Activated CD8-positive, alpha-beta T cell treated with anti-CD3 and anti-CD28 coated beads for 36 hours (primary cell): ENCODE data around the gene MORC2. TPM values are rescaled to one million over a fixed set of nuclear protein-coding genes. Genes with fewer than 3 reads are reported as not detected.

Experiments used
- ATAC-seq: fragments of 200-7000 bp; cut with Tn5 transposase; one replicate; pipeline ENCODE4 v1.10.0; 2021; ENCODE audit warnings: mild to moderate bottlenecking, moderate library complexity
- CTCF ChIA-PET: fragments of 350-600 bp; sonication (Branson Sonifier 250); formaldehyde crosslinking; loops from one replicate; lab custom pipeline; 2021; ENCODE audit warnings: antibody characterized with exemption; lab: Charles Lee
- POLR2A ChIA-PET: fragments of 350-600 bp; sonication (Branson Sonifier 250); formaldehyde crosslinking; loops from one replicate; lab custom pipeline; 2021; ENCODE audit warnings: antibody characterized with exemption; lab: Charles Lee
- DNase-seq: peaks from one replicate; pipeline ENCODE4 v3.0.0-alpha.2; 2020
- H3K27ac Mint-ChIP-seq: one replicate; pipeline ENCODE4 v1.8.0; 2021; ENCODE audit warnings: mild to moderate bottlenecking, mixed read lengths
- H3K27me3 Mint-ChIP-seq: one replicate; pipeline ENCODE4 v1.8.0; 2021; ENCODE audit warnings: mixed read lengths
- H3K36me3 Mint-ChIP-seq: one replicate; pipeline ENCODE4 v1.8.0; 2021; ENCODE audit warnings: low read depth, mixed read lengths
- H3K4me1 Mint-ChIP-seq: one replicate; pipeline ENCODE4 v1.8.0; 2021; ENCODE audit warnings: low read depth, mixed read lengths
- H3K4me3 Mint-ChIP-seq: one replicate; pipeline ENCODE4 v1.8.0; 2021; ENCODE audit warnings: mild to moderate bottlenecking, moderate library complexity, mixed read lengths
- H3K9me3 Mint-ChIP-seq: one replicate; pipeline ENCODE4 v1.8.0; 2021; ENCODE audit warnings: mixed read lengths
- intact Hi-C: fragments of 100-400 bp; cut with micrococcal nuclease; formaldehyde crosslinking; loops from one replicate; pipeline ENCODE4 v1.10.0; 2022
- total RNA-seq, 2 experiments: library from RNA; stranded (reverse); gene quantifications; one replicate each; pipeline ENCODE4 v1.2.3, GENCODE V29; 2021
- TF ChIP-seq, protein P1 (sequence below): fragments of 200-600 bp; IDR thresholded peaks from one replicate; pipeline ENCODE4 v1.8.0; 2022; ENCODE audit warnings: antibody characterized with exemption, mild to moderate bottlenecking

Gene MORC2
- total RNA-seq, 2 experiments from 2014 or later = 20.8 to 23.0 TPM

DNA sequence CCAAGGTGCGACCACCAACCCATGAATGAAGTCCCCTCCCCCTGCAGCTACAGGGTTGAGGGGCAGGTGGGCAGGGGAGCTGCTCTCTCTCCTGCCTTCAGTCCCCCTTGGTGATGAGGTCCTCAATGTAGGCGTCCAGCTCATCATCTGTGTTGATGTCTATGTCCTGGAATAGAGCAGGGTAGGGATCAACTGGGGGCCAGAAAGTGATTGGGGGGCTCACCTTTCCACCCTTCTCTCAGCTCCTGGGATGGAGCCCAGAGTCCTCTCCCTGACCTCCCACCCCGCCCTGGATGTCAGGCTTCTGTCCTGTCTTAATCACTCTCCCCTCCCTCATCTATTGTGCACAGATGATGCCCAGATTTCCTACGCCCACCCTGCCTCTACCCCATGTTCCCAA, 41.9 kb downstream of the MORC2 start:
- H3K27ac Mint-ChIP-seq = peak overlapping the region; percentile 21
- H3K9me3 Mint-ChIP-seq = no peaks in the 10 kb centered on the region
- ChIA-PET POLR2A (interaction anchor here (0.8 to 1.5 kb wide), 2 partner anchors 13 to 155 kb away, joined by 3 read pairs; partner anchors contain the start of gene SMTN), CTCF (no interaction called here)
- peaks cover 46% of the 10 kb centered on the region for H3K36me3 Mint-ChIP-seq
- TF ChIP-seq, protein P1, sequence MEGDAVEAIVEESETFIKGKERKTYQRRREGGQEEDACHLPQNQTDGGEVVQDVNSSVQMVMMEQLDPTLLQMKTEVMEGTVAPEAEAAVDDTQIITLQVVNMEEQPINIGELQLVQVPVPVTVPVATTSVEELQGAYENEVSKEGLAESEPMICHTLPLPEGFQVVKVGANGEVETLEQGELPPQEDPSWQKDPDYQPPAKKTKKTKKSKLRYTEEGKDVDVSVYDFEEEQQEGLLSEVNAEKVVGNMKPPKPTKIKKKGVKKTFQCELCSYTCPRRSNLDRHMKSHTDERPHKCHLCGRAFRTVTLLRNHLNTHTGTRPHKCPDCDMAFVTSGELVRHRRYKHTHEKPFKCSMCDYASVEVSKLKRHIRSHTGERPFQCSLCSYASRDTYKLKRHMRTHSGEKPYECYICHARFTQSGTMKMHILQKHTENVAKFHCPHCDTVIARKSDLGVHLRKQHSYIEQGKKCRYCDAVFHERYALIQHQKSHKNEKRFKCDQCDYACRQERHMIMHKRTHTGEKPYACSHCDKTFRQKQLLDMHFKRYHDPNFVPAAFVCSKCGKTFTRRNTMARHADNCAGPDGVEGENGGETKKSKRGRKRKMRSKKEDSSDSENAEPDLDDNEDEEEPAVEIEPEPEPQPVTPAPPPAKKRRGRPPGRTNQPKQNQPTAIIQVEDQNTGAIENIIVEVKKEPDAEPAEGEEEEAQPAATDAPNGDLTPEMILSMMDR = no peak
- ATAC-seq (no peak), DNase-seq (no peak)
- peaks cover 3% of the 10 kb centered on the region for H3K4me1 Mint-ChIP-seq
- H3K27me3 Mint-ChIP-seq = no peaks in the 10 kb centered on the region
- no peak overlapping the region for H3K4me3 Mint-ChIP-seq
- intact Hi-C loops = loop anchor here (10.0 kb wide), 1 partner anchor 302 kb away; no protein-coding TSS in a partner anchor

DNA sequence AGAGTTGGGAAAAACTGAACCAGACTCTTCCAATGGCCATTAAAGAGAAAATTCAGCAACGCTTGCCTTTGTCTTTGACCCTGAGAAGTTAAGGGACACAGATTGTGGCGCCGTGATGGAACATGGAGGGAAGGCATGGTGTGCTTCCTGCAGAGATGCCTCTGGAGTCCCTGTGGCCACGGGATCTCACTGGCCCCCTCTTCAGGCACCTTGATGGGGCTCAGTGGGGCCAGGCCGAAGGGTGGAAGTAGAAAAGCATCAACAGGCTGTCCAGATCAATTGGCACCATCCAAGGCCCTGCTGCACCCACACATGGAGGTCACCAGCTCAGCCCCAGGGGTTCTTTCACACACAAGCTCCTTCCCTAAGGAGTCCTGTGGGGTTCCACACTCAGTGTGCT, 42.9 kb downstream of the MORC2 start:
- DNase-seq (no peak), ATAC-seq (no peak)
- CTCF ChIA-PET = no interaction called here
- POLR2A ChIA-PET = interaction anchor here (0.6 to 1.5 kb wide), 2 partner anchors 14 to 299 kb away, joined by 3 read pairs; no protein-coding TSS in a partner anchor
- no peaks in the 10 kb centered on the region for H3K9me3 Mint-ChIP-seq
- H3K4me3 Mint-ChIP-seq = no peak overlapping the region
- no peaks in the 10 kb centered on the region for H3K27me3 Mint-ChIP-seq
- TF ChIP-seq, protein P1 = no peak
- peaks cover 6% of the 10 kb centered on the region for H3K4me1 Mint-ChIP-seq
- intact Hi-C loops = loop anchor here (10.0 kb wide), 1 partner anchor 301 kb away; no protein-coding TSS in a partner anchor
- H3K36me3 Mint-ChIP-seq = peaks cover 39% of the 10 kb centered on the region
- H3K27ac Mint-ChIP-seq = no peak overlapping the region

DNA sequence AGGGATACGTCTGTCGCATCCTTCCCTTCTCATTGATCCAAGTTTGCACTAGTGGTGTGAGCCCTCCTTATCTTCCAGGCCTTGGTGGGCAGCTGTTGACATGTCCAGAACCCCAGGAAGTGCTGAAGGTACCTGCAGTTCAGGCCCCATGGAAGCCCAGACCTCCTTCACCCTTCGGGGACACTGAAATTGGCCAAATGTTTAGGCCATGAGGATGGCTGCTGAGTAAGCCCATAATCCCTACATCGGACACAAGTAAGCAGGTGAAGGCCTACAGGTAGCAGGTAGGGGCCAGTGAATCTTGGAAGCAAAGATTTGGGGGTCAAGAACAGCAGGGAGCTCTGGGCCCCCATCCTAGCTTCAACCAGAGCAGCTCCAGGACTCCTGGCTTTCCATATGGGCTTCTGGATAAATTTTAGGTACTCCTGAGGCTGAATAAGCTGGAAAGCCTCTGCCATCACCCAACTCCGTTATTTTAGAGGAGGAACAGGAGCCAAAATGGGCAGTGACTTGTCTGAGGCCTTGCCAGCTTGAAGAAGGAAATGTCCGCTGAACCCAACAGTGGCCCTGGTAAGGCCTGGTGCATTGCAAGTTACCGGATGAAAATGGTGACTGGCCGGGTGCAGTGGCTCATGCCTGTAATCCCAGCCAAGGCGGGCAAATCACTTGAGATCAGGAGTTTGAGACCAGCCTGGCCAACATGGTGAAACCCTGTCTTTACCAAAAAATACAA, 45.2 kb downstream of the MORC2 start:
- Mint-ChIP-seq H3K9me3 (no peaks in the 10 kb centered on the region), H3K27me3 (no peaks in the 10 kb centered on the region), H3K27ac (no peak overlapping the region), H3K4me3 (no peak overlapping the region), H3K36me3 (peaks cover 35% of the 10 kb centered on the region), H3K4me1 (peaks cover 15% of the 10 kb centered on the region)
- intact Hi-C loops = loop anchor here (10.0 kb wide), 1 partner anchor 299 kb away; no protein-coding TSS in a partner anchor
- ChIA-PET POLR2A (interaction anchor here (0.8 to 2.3 kb wide), 4 partner anchors 16 to 162 kb away, joined by 3 to 19 read pairs (median 6); no protein-coding TSS in a partner anchor), CTCF (interaction anchor here (1.2 to 2.7 kb wide), 4 partner anchors 15 to 288 kb away, joined by 4 to 10 read pairs (median 8); no protein-coding TSS in a partner anchor)
- TF ChIP-seq, protein P1 = no peak
- ATAC-seq = no peak
- no peak for DNase-seq

DNA sequence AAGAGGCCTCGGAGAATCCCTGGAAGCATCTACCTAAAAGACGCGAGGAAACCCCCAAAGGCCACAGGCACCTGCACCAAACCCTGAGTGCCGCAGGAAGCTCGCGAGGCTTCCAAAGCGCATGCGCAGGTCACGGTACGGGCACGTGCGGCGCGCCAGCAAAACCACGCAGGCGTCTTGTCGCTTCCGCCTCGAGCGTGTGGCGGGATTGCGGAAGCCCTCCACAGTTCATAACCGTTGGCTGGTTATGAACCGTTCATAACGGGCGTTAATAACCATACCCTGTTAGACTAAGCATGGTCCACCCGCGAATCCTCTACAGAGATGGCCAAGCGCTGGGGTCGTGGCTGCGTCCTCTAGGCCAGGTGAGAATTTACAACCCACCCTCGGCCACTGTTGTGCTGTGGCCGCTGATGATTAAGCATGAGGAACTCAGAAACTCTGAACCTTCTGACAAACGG, 46.4 kb downstream of the MORC2 start:
- peak; percentile 76 for ATAC-seq
- intact Hi-C loops = loop anchor here (10.0 kb wide), 1 partner anchor 297 kb away; no protein-coding TSS in a partner anchor
- Mint-ChIP-seq H3K4me3 (peak overlapping the region; percentile 73), H3K4me1 (peaks cover 15% of the 10 kb centered on the region), H3K27me3 (no peaks in the 10 kb centered on the region), H3K36me3 (peaks cover 30% of the 10 kb centered on the region), H3K27ac (peak overlapping the region; percentile 88), H3K9me3 (no peaks in the 10 kb centered on the region)
- DNase-seq = peak; percentile 78
- TF ChIP-seq, protein P1 = no peak
- ChIA-PET CTCF (interaction anchor here (0.6 to 3.4 kb wide), 6 partner anchors 14 to 287 kb away, joined by 3 to 25 read pairs (median 6); partner anchors contain the start of gene SLC35E4), POLR2A (interaction anchor here (0.6 to 2.3 kb wide), 7 partner anchors 17 to 285 kb away, joined by 3 to 19 read pairs (median 5); partner anchors contain the start of gene TUG1)
